Spleen (tissue), 11 donors: Measurements from ENCODE around the gene NECAB3. TPM values are rescaled to one million over a fixed set of nuclear protein-coding genes. Genes with fewer than 3 reads are reported as not detected.
A peak's percentile ranks its signal among the peaks of the same experiment; 100 is the strongest.

Experiments used
- DNase-seq: peaks from one replicate; pipeline ENCODE4 v3.0.0-alpha.2; 2020
- H3K27ac ChIP-seq, 8 donors: fragments of 200-600 bp; sonication (generic) in 7 of 8; 1 replicate in 4 of 8; 2 replicates in 4 of 8; pipeline versions ENCODE4 v1.5.0 to v1.8.0; 2016 to 2021; ENCODE audit warnings: inconsistent platforms in 4 of 8, mild to moderate bottlenecking in 4 of 8, moderate library complexity in 1 of 8
- H3K27me3 ChIP-seq, 7 donors: fragments of 200-600 bp; sonication (generic) in 6 of 7; replicated peaks in 1 of 7; 1 replicate in 4 of 7; 2 replicates in 3 of 7; pipeline versions ENCODE4 v1.5.0 to v1.8.0; 2016 to 2021; ENCODE audit warnings: inconsistent platforms in 3 of 7, mild to moderate bottlenecking in 1 of 7
- H3K36me3 ChIP-seq, 6 donors: fragments of 200-600 bp; sonication (generic) in 5 of 6; 1 replicate in 4 of 6; 2 replicates in 2 of 6; pipeline versions ENCODE4 v1.5.0 to v1.8.0; 2016 to 2021; ENCODE audit warnings: inconsistent platforms in 2 of 6
- H3K4me1 ChIP-seq, 6 donors: fragments of 200-600 bp; sonication (generic) in 5 of 6; 1 replicate in 3 of 6; 2 replicates in 3 of 6; pipeline versions ENCODE4 v1.5.0 to v1.8.0; 2016 to 2021; ENCODE audit warnings: inconsistent platforms in 3 of 6
- H3K4me3 ChIP-seq, 8 donors: fragments of 200-600 bp; sonication (generic) in 7 of 8; 1 replicate in 4 of 8; 2 replicates in 4 of 8; pipeline versions ENCODE4 v1.5.0 to v1.8.0; 2016 to 2021; ENCODE audit warnings: inconsistent platforms in 4 of 8, mild to moderate bottlenecking in 4 of 8, moderate library complexity in 2 of 8
- H3K9me3 ChIP-seq, 8 donors: fragments of 200-600 bp; sonication (generic) in 7 of 8; 1 replicate in 4 of 8; 2 replicates in 4 of 8; pipeline versions ENCODE4 v1.5.0 to v1.8.0; 2016 to 2021; ENCODE audit warnings: inconsistent platforms in 4 of 8
- POLR2A ChIP-seq, 3 donors: fragments of 450-650 bp; IDR thresholded peaks; one replicate each; pipeline ENCODE4 v1.5.1; 2017; ENCODE audit warnings: antibody characterized with exemption in 3 of 3, mild to moderate bottlenecking in 1 of 3
- POLR2AphosphoS5 ChIP-seq, 3 donors: sonication (generic); formaldehyde crosslinking; IDR thresholded peaks; one replicate each; pipeline ENCODE4 v1.5.1; 2017; ENCODE audit warnings: antibody characterized with exemption in 3 of 3
- WGBS, 5 donors: extraction: QIAGEN DNeasy Blood & Tissue Kit in 3 of 5; methylation state at CpG; one replicate each; pipeline versions ENCODE4 v1.1.5 to v1.1.7; 2013 to 2018; 5-methylcytosine and 5-hydroxymethylcytosine counted together
- intact Hi-C: fragments of 100-400 bp; cut with DNase I; formaldehyde crosslinking; loops from one replicate; pipeline ENCODE4 v1.15.0; 2023; ENCODE audit warnings: low total_unique reads
- polyA plus RNA-seq, 3 donors: library from polyadenylated mRNA; stranded (reverse); fragments of 200-250 nt; gene quantifications; one replicate each; pipeline ENCODE4 v1.2.1, GENCODE V29; 2013
- total RNA-seq, 7 donors: library from RNA; depleted of rRNA in 3 of 7; stranded (reverse); fragments of >200 nt in 3 of 7; fragmentation: NEBNext Ultra II Directional in 4 of 7; extraction: Animal tissue kit (Norgen Biotek cat#: 25700) in 4 of 7; gene quantifications; one replicate each; pipeline versions ENCODE4 v1.1.0 to v1.2.1, GENCODE V29; 2016 to 2021
- TF ChIP-seq, protein P1 (sequence below), 11 experiments: fragments of 200-600 bp in 7 of 11; fragments of 450-650 bp in 4 of 11; sonication (generic) in 4 of 11; IDR thresholded peaks in 8 of 11; conservative IDR thresholded peaks in 3 of 11; 1 replicate in 7 of 11; 2 replicates in 4 of 11; pipeline versions ENCODE4 v1.4.0 to v1.8.0; 2016 to 2021; ENCODE audit warnings: antibody characterized with exemption in 11 of 11, inconsistent platforms in 4 of 11, mild to moderate bottlenecking in 1 of 11
- donor health status: healthy with polysubstance abuse.
- donor health status: DM: no; HTN: no; CAD: no; lungs with moderate emphysema.
- donor health status: DM: no; HTN: no; CAD: no.
- donor health status: Bipolar disorder and iron deficiency.
- donor health status: healthy.
- donor health status: DM: no; HTN: no; CAD: no.
- donor health status: DM: yes; HTN: yes; CAD: no.

NECAB3 gene
- total and polyA plus RNA-seq, 10 donors, result 8.6 to 39.0 (median 18.4) TPM

GRCh38 chr20:33655164-33655563, 19.1 kb downstream of the NECAB3 start:
- Histone ChIP-seq H3K27me3 (no peaks in the 10 kb centered on the region), H3K9me3 (no peaks in the 10 kb centered on the region), H3K4me3 (no peak overlapping the region), H3K36me3 (peaks cover 0 to 38% (median 8%) of the 10 kb centered on the region in 6 donors), H3K27ac (no peak overlapping the region), H3K4me1 (peaks cover 0 to 15% (median 9%) of the 10 kb centered on the region in 6 donors)
- DNase-seq, result peak; percentile 34
- intact Hi-C loops, result no loop called here
- WGBS, 5 donors, result 71 to 89% (median 80%) methylated on average over 4 of the region's 4 CpGs
- TF ChIP-seq, protein P1, sequence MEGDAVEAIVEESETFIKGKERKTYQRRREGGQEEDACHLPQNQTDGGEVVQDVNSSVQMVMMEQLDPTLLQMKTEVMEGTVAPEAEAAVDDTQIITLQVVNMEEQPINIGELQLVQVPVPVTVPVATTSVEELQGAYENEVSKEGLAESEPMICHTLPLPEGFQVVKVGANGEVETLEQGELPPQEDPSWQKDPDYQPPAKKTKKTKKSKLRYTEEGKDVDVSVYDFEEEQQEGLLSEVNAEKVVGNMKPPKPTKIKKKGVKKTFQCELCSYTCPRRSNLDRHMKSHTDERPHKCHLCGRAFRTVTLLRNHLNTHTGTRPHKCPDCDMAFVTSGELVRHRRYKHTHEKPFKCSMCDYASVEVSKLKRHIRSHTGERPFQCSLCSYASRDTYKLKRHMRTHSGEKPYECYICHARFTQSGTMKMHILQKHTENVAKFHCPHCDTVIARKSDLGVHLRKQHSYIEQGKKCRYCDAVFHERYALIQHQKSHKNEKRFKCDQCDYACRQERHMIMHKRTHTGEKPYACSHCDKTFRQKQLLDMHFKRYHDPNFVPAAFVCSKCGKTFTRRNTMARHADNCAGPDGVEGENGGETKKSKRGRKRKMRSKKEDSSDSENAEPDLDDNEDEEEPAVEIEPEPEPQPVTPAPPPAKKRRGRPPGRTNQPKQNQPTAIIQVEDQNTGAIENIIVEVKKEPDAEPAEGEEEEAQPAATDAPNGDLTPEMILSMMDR (IDR thresholded peaks at IDR 0.05 in 8 of 11, conservative IDR thresholded peaks at IDR 0.05 in 3 of 11), result no peak
- TF ChIP-seq POLR2A (IDR thresholded peaks at IDR 0.05) (no peak), POLR2AphosphoS5 (IDR thresholded peaks at IDR 0.05) (no peak)

- DNase-seq, result peak; percentile 59
- TF ChIP-seq POLR2AphosphoS5 (IDR thresholded peaks at IDR 0.05), result no peak
- Histone ChIP-seq H3K27ac (no peak overlapping the region), H3K27me3 (no peaks in the 10 kb centered on the region), H3K4me1 (peaks cover 0 to 15% (median 9%) of the 10 kb centered on the region in 6 donors), H3K4me3 (no peak overlapping the region), H3K36me3 (peaks cover 0 to 33% (median 6%) of the 10 kb centered on the region in 6 donors), H3K9me3 (no peaks in the 10 kb centered on the region)
- intact Hi-C loops, result loop anchor here (5.0 kb wide), 1 partner anchor 197 kb away; no protein-coding TSS in a partner anchor
- WGBS, 5 donors, result 77 to 87% (median 79%) methylated on average over 13 to 14 of the region's 14 CpGs
Measured at GRCh38 chr20:33654680-33655161, 19.5 kb downstream of the NECAB3 start.

- WGBS, 5 donors, result 86 to 92% (median 88%) methylated on average over 9 to 11 of the region's 11 CpGs
- peak; percentile 31 for DNase-seq
- no peaks in the 10 kb centered on the region for H3K9me3 ChIP-seq
- intact Hi-C loops, result loop anchor here (5.0 kb wide), 1 partner anchor 197 kb away; no protein-coding TSS in a partner anchor
- no peaks in the 10 kb centered on the region for H3K27me3 ChIP-seq
- H3K36me3 ChIP-seq, result peaks cover 0 to 29% (median 4%) of the 10 kb centered on the region in 6 donors
- H3K4me1 ChIP-seq, result peaks cover 0 to 19% (median 9%) of the 10 kb centered on the region in 6 donors
- H3K4me3 ChIP-seq, result no peak overlapping the region
- TF ChIP-seq POLR2A (IDR thresholded peaks at IDR 0.05), result no peak
- TF ChIP-seq, protein P1 (IDR thresholded peaks at IDR 0.05 in 8 of 11, conservative IDR thresholded peaks at IDR 0.05 in 3 of 11), result no peak
- peak in 1 of 3 donors; percentile 25 for TF ChIP-seq POLR2AphosphoS5 (IDR thresholded peaks at IDR 0.05)
- no peak overlapping the region for H3K27ac ChIP-seq
Measured at GRCh38 chr20:33653900-33654596, 20.2 kb downstream of the NECAB3 start.

GRCh38 chr20:33653218-33653899, 20.9 kb downstream of the NECAB3 start:
- intact Hi-C loops, result loop anchor here (5.0 kb wide), 1 partner anchor 196 kb away; no protein-coding TSS in a partner anchor
- WGBS, 5 donors, result 52 to 65% (median 57%) methylated on average over 16 of the region's 16 CpGs
- DNase-seq, result peak; percentile 79
- Histone ChIP-seq H3K27me3 (no peaks in the 10 kb centered on the region), H3K27ac (peak overlapping the region in 1 of 8 donors; percentile 46), H3K4me3 (no peak overlapping the region), H3K4me1 (peaks cover 0 to 25% (median 11%) of the 10 kb centered on the region in 6 donors), H3K9me3 (no peaks in the 10 kb centered on the region), H3K36me3 (peaks cover 0 to 29% (median 0%) of the 10 kb centered on the region in 6 donors)
- TF ChIP-seq, protein P1 (IDR thresholded peaks at IDR 0.05 in 8 of 11, conservative IDR thresholded peaks at IDR 0.05 in 3 of 11), result peak; percentile 66 to 87 (median 79)
- TF ChIP-seq POLR2AphosphoS5 (IDR thresholded peaks at IDR 0.05) (peak; percentile 13 to 45 (median 40)), POLR2A (IDR thresholded peaks at IDR 0.05) (no peak)
